H1 (cell line): ENCODE measurements around the gene MYLK. TPM values are rescaled to one million over a fixed set of nuclear protein-coding genes. Genes with fewer than 3 reads are reported as not detected.

Experiments
- CTCF ChIA-PET: fragments of 300-600 bp; sonication (Branson Sonifier 250); formaldehyde crosslinking; loops from one replicate; lab custom pipeline; 2021; ENCODE audit not compliant: partially characterized antibody; lab: Charles Lee
- POLR2A ChIA-PET: fragments of 300-600 bp; sonication (Branson Sonifier 250); formaldehyde crosslinking; loops from one replicate; lab custom pipeline; 2021; ENCODE audit warnings: inconsistent platforms; ENCODE audit not compliant: partially characterized antibody; lab: Charles Lee
- DNase-seq, 2 experiments: peaks; one replicate each; pipeline versions ENCODE4 v3.0.0 to v3.0.0-alpha.2; 2010 to 2022; ENCODE audit warnings: low spot score in 2 of 2, low read depth in 1 of 2, mixed read lengths in 1 of 2
- FAIRE-seq: peaks from 2 replicates; lab custom pipeline; 2011; peaks lifted over from hg19 to GRCh38; lab: Jason Lieb, UNC
- H2AFZ ChIP-seq: 2 replicates; pipeline ENCODE4 v1.8.1; 2012; ENCODE audit warnings: low read length, inconsistent platforms
- H2AK5ac ChIP-seq: 2 replicates; pipeline ENCODE4 v1.6.1; 2013; ENCODE audit warnings: low read depth, low read length
- H2BK120ac ChIP-seq: replicated peaks from 2 replicates; pipeline ENCODE3; 2013; ENCODE audit warnings: low read depth, low read length, inconsistent platforms
- H2BK12ac ChIP-seq: 2 replicates; pipeline ENCODE4 v1.6.1; 2013; ENCODE audit warnings: low read depth, low read length
- H2BK15ac ChIP-seq: 2 replicates; pipeline ENCODE4 v1.6.1; 2013; ENCODE audit warnings: low read length
- H2BK20ac ChIP-seq: 2 replicates; pipeline ENCODE4 v1.6.1; 2013; ENCODE audit warnings: low read length
- H2BK5ac ChIP-seq: 2 replicates; pipeline ENCODE4 v1.6.1; 2013; ENCODE audit warnings: low read depth, low read length
- H3K14ac ChIP-seq: 2 replicates; pipeline ENCODE4 v1.6.1; 2013; ENCODE audit warnings: inconsistent platforms; ENCODE audit not compliant: insufficient read length
- H3K18ac ChIP-seq: 2 replicates; pipeline ENCODE4 v1.6.1; 2013; ENCODE audit warnings: low read length; ENCODE audit errors: extremely low read depth
- H3K23ac ChIP-seq: 2 replicates; pipeline ENCODE4 v1.6.1; 2013; ENCODE audit warnings: inconsistent platforms; ENCODE audit not compliant: insufficient read length
- H3K23me2 ChIP-seq: 2 replicates; pipeline ENCODE4 v1.6.1; 2013; ENCODE audit warnings: low read depth, low read length
- H3K27ac ChIP-seq: 2 replicates; pipeline ENCODE4 v1.6.1; 2011; ENCODE audit warnings: low read depth, low read length, inconsistent platforms
- H3K27me3 ChIP-seq, 4 experiments: replicated peaks in 1 of 4; 1 replicate in 1 of 4; 2 replicates in 3 of 4; pipeline versions ENCODE4 v1.6.1 to v1.8.1; 2011 to 2013; ENCODE audit warnings: low read length in 3 of 4, mild to moderate bottlenecking in 3 of 4, inconsistent platforms in 2 of 4, mixed read lengths in 2 of 4, moderate library complexity in 1 of 4; ENCODE audit not compliant: control insufficient read depth in 3 of 4, insufficient read depth in 3 of 4; ENCODE audit errors: extremely low read depth in 1 of 4
- H3K36me3 ChIP-seq, 4 experiments: 2 replicates each; pipeline versions ENCODE4 v1.6.1 to v1.8.1; 2011 to 2013; ENCODE audit warnings: mild to moderate bottlenecking in 4 of 4, low read length in 3 of 4, moderate library complexity in 2 of 4, control low read depth in 1 of 4, inconsistent platforms in 1 of 4; ENCODE audit not compliant: insufficient read depth in 4 of 4, control insufficient read depth in 2 of 4
- H3K4ac ChIP-seq: replicated peaks from 2 replicates; pipeline ENCODE3; 2013; ENCODE audit warnings: low read length, low read depth, mixed read lengths, inconsistent platforms; ENCODE audit not compliant: insufficient read length
- H3K4me1 ChIP-seq, 4 experiments: replicated peaks in 1 of 4; 1 replicate in 1 of 4; 2 replicates in 3 of 4; pipeline versions ENCODE4 v1.6.1 to v1.8.1; 2011 to 2013; ENCODE audit warnings: low read length in 3 of 4, inconsistent platforms in 2 of 4, mixed read lengths in 1 of 4; ENCODE audit not compliant: insufficient read depth in 4 of 4, control insufficient read depth in 3 of 4
- H3K4me2 ChIP-seq, 2 experiments: 2 replicates each; pipeline versions ENCODE4 v1.6.1 to v1.8.1; 2011 to 2013; ENCODE audit warnings: low read depth in 2 of 2, low read length in 2 of 2, control low read depth in 1 of 2, inconsistent platforms in 1 of 2, mild to moderate bottlenecking in 1 of 2; ENCODE audit not compliant: insufficient read depth in 1 of 2
- H3K4me3 ChIP-seq, 4 experiments: fragments of 200-600, 300-600 bp in 1 of 4; sonication (generic), shearing (Covaris generic), sonication (Bioruptor Twin) in 1 of 4; 2 replicates each; pipeline versions ENCODE4 v1.5.1 to v1.8.1; 2011 to 2016; ENCODE audit warnings: low read length in 4 of 4, low read depth in 3 of 4, control low read depth in 2 of 4, inconsistent platforms in 2 of 4, mild to moderate bottlenecking in 2 of 4, mixed read lengths in 1 of 4, moderate library complexity in 1 of 4; ENCODE audit not compliant: insufficient read depth in 2 of 4; ENCODE audit errors: extremely low read depth in 1 of 4
- H3K56ac ChIP-seq: replicated peaks from 2 replicates; pipeline ENCODE3; 2013; ENCODE audit warnings: low read depth, mild to moderate bottlenecking, mixed read lengths, low read length, inconsistent platforms; ENCODE audit not compliant: insufficient read length
- H3K79me1 ChIP-seq: 2 replicates; pipeline ENCODE4 v1.6.1; 2013; ENCODE audit warnings: low read depth, low read length, control low read depth
- H3K79me2 ChIP-seq, 2 experiments: 2 replicates each; pipeline versions ENCODE4 v1.6.1 to v1.8.1; 2012 to 2013; ENCODE audit warnings: low read length in 2 of 2, mild to moderate bottlenecking in 2 of 2, inconsistent platforms in 1 of 2; ENCODE audit not compliant: insufficient read depth in 2 of 2, control insufficient read depth in 1 of 2
- H3K9ac ChIP-seq, 4 experiments: replicated peaks in 1 of 4; 1 replicate in 1 of 4; 2 replicates in 3 of 4; pipeline versions ENCODE4 v1.6.1 to v1.8.1; 2011 to 2013; ENCODE audit warnings: low read depth in 3 of 4, low read length in 3 of 4, control low read depth in 2 of 4, mild to moderate bottlenecking in 2 of 4, moderate library complexity in 2 of 4, inconsistent platforms in 1 of 4; ENCODE audit errors: extremely low read depth in 1 of 4
- H3K9me3 ChIP-seq, 2 experiments: 2 replicates each; pipeline versions ENCODE4 v1.6.1 to v1.8.1; 2012 to 2013; ENCODE audit warnings: mild to moderate bottlenecking in 2 of 2, moderate library complexity in 2 of 2, control low read depth in 1 of 2, inconsistent platforms in 1 of 2, low read depth in 1 of 2, low read length in 1 of 2, mixed read lengths in 1 of 2; ENCODE audit not compliant: insufficient read depth in 2 of 2
- H4K20me1 ChIP-seq, 2 experiments: replicated peaks in 1 of 2; 2 replicates each; pipeline versions ENCODE3 to v1.8.1; 2011 to 2013; ENCODE audit warnings: inconsistent platforms in 2 of 2, low read length in 2 of 2, mild to moderate bottlenecking in 1 of 2; ENCODE audit not compliant: insufficient read depth in 2 of 2, control insufficient read depth in 1 of 2
- H4K5ac ChIP-seq: 2 replicates; pipeline ENCODE4 v1.6.1; 2013; ENCODE audit warnings: low read length, low read depth, mixed read lengths, inconsistent platforms; ENCODE audit not compliant: insufficient read length
- H4K8ac ChIP-seq: 2 replicates; pipeline ENCODE4 v1.8.0; 2013; ENCODE audit warnings: mild to moderate bottlenecking, moderate library complexity, low read length, inconsistent platforms; ENCODE audit not compliant: insufficient read depth; ENCODE audit errors: extremely low read depth
- H4K91ac ChIP-seq: replicated peaks from 2 replicates; pipeline ENCODE3; 2013; ENCODE audit warnings: low read length, mixed read lengths, inconsistent platforms; ENCODE audit not compliant: insufficient read length
- RFX5 ChIP-seq: IDR thresholded peaks from 2 replicates; pipeline ENCODE4 v1.6.1; 2011; ENCODE audit warnings: low read depth, low read length, improper control_type of control experiment, borderline replicate concordance
- WGBS, 2 experiments: shearing (Covaris generic) in 1 of 2; methylation state at CpG; one replicate each; pipeline versions ENCODE4 v1.1.6 to v1.1.7; 2013 to 2015; ENCODE audit warnings: low lambda C conversion rate in 2 of 2, mixed read lengths in 2 of 2, inconsistent platforms in 1 of 2, low coverage in 1 of 2, missing lambda C conversion rate in 1 of 2; ENCODE audit not compliant: insufficient replicate concordance in 2 of 2, insufficient coverage in 1 of 2, insufficient read length in 1 of 2; ENCODE audit errors: extremely low coverage in 1 of 2, missing lambda C conversion rate in 1 of 2; 5-methylcytosine and 5-hydroxymethylcytosine counted together
- polyA plus RNA-seq, 7 experiments: library from polyadenylated mRNA; depleted of rRNA in 3 of 7; stranded (reverse) in 5 of 7; unstranded in 2 of 7; fragments of >200 nt in 5 of 7; fragments of 200-250 nt in 2 of 7; gene quantifications; 1 replicate in 5 of 7; 2 replicates in 1 of 7; 4 replicates in 1 of 7; pipeline versions ENCODE4 v1.2.1 to v1.2.3, GENCODE V29; 2011 to 2013; ENCODE audit warnings: missing spikeins in 2 of 7, mixed read lengths in 2 of 7
- total RNA-seq: library from RNA; stranded (reverse); fragmentation: NEBNext Ultra II Directional; extraction: Animal tissue kit (Norgen Biotek cat#: 25700); gene quantifications from 2 replicates; pipeline ENCODE4 v1.2.1, GENCODE V29; 2021

MYLK gene
- total and polyA plus RNA-seq, 2 of the 8 experiments (the other 6 are each of a cell fraction or from before 2014, with no cell fraction given), result 11.6 to 21.3 TPM

- H2BK12ac ChIP-seq, result no peak overlapping the region
- H2BK5ac ChIP-seq, result no peak overlapping the region
- no peak overlapping the region for H3K4me3 ChIP-seq
- no peaks in the 10 kb centered on the region for H3K9me3 ChIP-seq
- H2AFZ ChIP-seq, result no peak overlapping the region
- no peak overlapping the region for H4K91ac ChIP-seq
- H3K79me2 ChIP-seq, result no peaks in the 10 kb centered on the region
- no peaks in the 10 kb centered on the region for H3K79me1 ChIP-seq
- H2AK5ac ChIP-seq, result no peak overlapping the region
- FAIRE-seq (no peak), DNase-seq (no peak)
- no peaks in the 10 kb centered on the region for H3K27me3 ChIP-seq
- H3K23ac ChIP-seq, result no peak overlapping the region
- no peak overlapping the region for H2BK120ac ChIP-seq
- H3K4me1 ChIP-seq, result peaks cover 0 to 4% (median 2%) of the 10 kb centered on the region in 4 experiments; a peak in 2 of 7 replicates
- WGBS, 2 experiments, result 83% methylated on average over 2 of the region's 2 CpGs; no CpG with 5 or more reads in 1 of the 2 experiments
- H4K8ac ChIP-seq, result no peak overlapping the region
- H3K56ac ChIP-seq, result no peak overlapping the region
- H3K9ac ChIP-seq, result no peak overlapping the region
- no peak overlapping the region for H3K14ac ChIP-seq
- CTCF ChIA-PET, result interaction anchor here (0.6 to 32.0 kb wide), 5 partner anchors 15 to 1848 kb away, joined by 4 to 1463 read pairs (median 84); no protein-coding TSS in a partner anchor
- no peak overlapping the region for H2BK20ac ChIP-seq
- H3K27ac ChIP-seq, result no peak overlapping the region
- no peak overlapping the region for H2BK15ac ChIP-seq
- no peak overlapping the region for H3K18ac ChIP-seq
- no peak overlapping the region for H3K4ac ChIP-seq
- peaks cover 0 to 2% of the 10 kb centered on the region in 2 experiments for H4K20me1 ChIP-seq
- no peaks in the 10 kb centered on the region for H3K23me2 ChIP-seq
- H3K4me2 ChIP-seq, result no peak overlapping the region
- H3K36me3 ChIP-seq, result no peaks in the 10 kb centered on the region
- POLR2A ChIA-PET, result no interaction called here
- no peak overlapping the region for H4K5ac ChIP-seq
- no peak for TF ChIP-seq RFX5
Observed at GRCh38 chr3:123644358-123644757, 239.8 kb downstream of the MYLK start.
